NCI-H345 treated with DMSO at 0.1 percent for 48 hours (cell line): ENCODE measurements around the gene FIP1L1.
"Not testable (repeated sequence)": the region's sequence is repeated elsewhere in the genome, so short reads cannot be mapped to it uniquely, and the experiment has no call there.

Experiments
- DNase-seq: peaks from one replicate; lab custom pipeline; 2025; ENCODE audit not compliant: unreplicated experiment; lab: John Stamatoyannopoulos, UW

FIP1L1 gene

GRCh38 chr4:53377319-53378170, at the start of gene FIP1L1:
Gene FIP1L1, plus strand, starts transcription at chr4:53377641. Its CDS starts 198 bp downstream, at chr4:53377839.
- DNase-seq, result peak; percentile 67

GRCh38 chr4:53334916-53335315, 42.5 kb upstream of the FIP1L1 start:
- not testable (repeated sequence) for DNase-seq

GRCh38 chr4:53340145-53340544, 37.3 kb upstream of the FIP1L1 start:
- DNase-seq, result not testable (repeated sequence)

DNA sequence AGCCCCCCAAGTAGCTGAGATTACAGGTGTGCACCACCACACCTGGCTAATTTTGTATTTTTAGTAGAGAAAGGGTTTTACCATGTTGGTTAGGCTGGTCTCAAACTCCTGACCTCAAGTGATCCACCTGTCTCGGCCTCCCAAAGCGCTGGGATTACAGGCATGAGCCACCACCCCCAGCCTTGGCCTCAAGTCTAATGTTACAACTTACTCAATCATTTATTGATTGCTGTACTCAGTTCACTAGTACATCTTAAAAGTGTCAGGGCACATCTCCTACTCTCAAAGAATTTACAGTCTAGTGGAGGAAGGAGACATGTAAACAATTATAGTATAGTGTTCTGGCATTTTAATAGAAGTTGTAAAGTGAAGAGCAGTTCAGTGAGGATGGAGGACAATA, 31.0 kb upstream of the FIP1L1 start:
- not testable (repeated sequence) for DNase-seq

DNA sequence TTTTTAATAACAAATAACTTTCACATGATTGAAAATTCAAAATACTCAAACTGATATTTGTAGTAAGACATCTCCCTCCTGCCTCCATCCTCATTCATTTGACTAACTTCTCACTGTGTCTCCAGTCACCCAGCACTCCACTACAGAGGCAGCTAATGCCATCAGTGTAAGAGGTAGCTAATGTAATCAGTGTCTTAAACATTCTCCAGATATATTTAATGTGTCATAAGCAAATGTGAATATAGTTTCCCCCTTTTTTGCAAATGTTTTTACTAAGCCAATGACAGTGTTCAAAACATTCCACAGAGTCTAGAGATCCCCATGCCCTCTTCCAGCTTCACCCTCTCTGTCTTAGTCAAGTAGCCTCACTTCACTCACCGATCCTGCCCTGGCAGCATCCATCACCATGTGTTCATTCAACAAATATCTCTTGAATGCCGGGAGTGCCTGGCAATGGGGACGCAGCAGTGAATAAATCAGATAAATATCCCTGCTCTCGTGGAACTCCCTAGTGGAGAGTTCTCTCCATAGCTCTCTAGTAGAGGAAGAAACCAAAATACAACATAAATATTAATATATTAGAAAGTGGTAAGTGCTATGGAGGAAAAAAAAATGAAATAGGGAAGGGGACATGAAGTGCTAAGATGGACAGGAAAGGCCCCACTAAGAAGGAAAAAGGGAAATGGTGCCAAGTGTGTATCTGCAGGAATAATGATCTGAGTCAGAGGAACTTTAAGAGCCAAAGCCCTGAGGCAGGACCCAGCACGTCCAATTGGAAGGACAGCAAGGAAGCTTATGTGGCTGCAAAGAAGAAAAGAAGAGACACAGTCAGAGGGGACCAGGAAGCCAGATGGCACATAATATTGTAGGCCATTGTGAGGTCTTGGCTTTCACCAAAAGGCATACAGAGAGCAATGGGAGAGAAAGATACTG, 30.3 kb upstream of the FIP1L1 start:
- no peak for DNase-seq

- DNase-seq, result no peak
These were observed 29.4 kb upstream of the FIP1L1 start for GRCh38 chr4:53348046-53348445.

GRCh38 chr4:53349091-53349491, 28.4 kb upstream of the FIP1L1 start:
- DNase-seq, result no peak

GRCh38 chr4:53354012-53354722, 23.3 kb upstream of the FIP1L1 start:
- no peak for DNase-seq

GRCh38 chr4:53355930-53356521, 21.4 kb upstream of the FIP1L1 start:
- DNase-seq, result no peak

GRCh38 chr4:53361451-53361850, 16.0 kb upstream of the FIP1L1 start:
- DNase-seq, result no peak

DNA sequence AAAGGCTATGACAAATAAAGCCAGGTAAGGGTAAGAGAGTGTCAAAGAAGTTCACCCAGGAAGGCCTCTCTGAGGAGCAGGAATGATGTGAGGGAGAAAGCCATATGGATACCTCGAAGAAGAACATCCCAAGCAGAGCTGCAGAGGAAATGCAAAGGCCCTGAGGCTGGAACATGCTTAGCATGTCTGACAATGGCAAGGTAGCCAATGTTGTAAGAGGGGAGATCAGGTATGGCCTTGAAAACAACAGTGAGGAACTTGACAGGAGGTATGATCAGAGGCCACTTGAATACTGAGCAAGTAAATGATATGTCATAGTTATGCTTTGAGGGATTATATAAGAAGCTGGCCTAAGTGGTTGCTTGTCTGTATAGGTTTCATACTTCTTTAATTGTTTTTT, 15.3 kb upstream of the FIP1L1 start:
- no peak for DNase-seq

- no peak for DNase-seq
These were observed 12.8 kb upstream of the FIP1L1 start for GRCh38 chr4:53364624-53365023.

DNA sequence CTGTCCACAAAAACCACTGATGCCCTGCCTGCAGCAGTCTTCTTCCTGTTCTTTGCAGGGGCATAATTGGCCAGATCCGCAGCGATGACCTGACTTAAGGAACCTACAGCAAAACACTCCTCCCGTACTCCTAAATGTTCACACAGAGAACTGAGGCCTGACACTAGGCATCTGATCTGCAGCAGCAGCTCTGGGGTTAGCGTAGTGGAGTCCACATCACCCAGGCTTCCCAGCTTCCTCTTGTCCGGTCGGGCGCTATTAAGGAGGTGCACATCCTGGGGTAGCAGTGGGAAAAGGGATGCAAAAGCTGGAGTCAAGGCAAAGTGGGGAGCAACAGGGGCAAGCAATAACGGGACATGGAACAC, 12.3 kb upstream of the FIP1L1 start:
- DNase-seq, result no peak

DNA sequence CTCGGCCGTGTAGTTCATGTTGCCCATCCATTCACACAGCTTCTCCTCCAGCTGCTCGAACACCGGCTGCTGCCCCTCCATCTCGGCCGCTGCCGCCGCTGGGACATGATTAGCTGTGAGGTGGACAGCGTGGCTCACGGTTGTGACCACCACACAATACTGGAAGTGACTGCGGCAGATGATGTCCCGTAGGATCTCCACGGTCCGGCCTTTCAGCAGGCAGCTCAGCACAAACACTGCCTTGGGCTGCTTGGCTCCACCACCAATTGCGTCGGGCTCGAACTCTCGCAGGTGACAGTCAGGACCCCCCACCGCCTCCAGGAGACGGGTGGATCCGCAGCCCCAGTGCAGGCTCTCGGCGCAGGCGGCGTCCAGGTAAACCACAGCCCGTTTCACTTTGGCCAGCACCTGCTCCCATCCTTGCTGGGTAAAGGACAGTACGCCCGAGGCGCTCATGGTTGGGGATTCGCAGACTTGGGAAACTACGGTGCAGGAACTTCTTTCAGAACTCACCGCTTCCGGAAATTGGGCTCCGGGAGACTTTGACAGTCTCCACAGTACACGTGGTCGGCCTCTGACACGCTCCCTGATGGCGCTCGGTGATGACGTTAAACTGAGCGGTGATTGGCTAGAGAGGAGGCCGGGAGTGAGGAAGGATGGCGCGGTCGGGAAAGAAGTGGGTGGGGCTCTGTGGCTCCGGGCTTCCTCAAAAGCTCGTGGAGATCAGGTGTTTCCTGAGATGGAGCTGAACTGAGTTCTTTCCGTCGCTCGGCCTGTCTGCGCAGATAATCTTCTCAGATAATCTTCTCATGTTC, 11.7 kb upstream of the FIP1L1 start, which contains the start of gene SCFD2:
Gene SCFD2, minus strand, starts transcription at position 576 of the 815 bp plus-strand sequence.
- DNase-seq, result peak; percentile 63

- no peak for DNase-seq
These were observed 11.1 kb upstream of the FIP1L1 start for GRCh38 chr4:53366301-53366716.

- no peak for DNase-seq
These were observed 9.7 kb upstream of the FIP1L1 start for GRCh38 chr4:53367721-53368120.

GRCh38 chr4:53371049-53371448, 6.4 kb upstream of the FIP1L1 start:
- no peak for DNase-seq

GRCh38 chr4:53371843-53372521, 5.5 kb upstream of the FIP1L1 start:
- no peak for DNase-seq

DNA sequence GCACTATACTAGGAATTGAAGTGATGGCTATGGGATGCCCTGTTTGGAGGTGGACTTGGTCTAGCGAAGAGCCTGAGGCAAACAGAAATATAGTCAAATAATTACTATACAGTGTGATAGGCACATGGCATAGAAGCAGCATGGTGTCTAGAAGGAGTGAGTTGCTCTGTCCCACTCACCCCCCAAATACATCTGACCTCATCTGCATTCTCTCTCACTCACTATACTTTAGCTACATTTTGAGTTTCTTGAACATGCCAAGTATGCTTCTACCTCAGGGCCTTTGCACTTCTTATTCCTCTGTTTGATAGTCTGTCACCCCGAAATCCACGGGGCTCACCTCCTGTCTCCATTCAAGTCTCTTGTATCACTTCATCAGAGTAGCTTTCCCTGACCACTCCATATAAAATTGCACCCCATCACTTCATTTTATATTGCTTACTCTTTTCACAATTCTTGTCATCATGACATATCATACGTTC, 2.6 kb upstream of the FIP1L1 start:
- no peak for DNase-seq
